Endothelial cell of umbilical vein (primary cell): ENCODE data around the gene SMIM10. TPM values are rescaled to one million over a fixed set of nuclear protein-coding genes. Genes with fewer than 3 reads are reported as not detected.

Experiments used
- BruUV-seq: library from RNA; stranded (reverse); fragments of 400-500 nt; replicated peaks from 2 replicates; lab custom pipeline; 2021; lab: Mats Ljungman, UMichigan
- CTCF ChIA-PET: fragments of 300-600, 350-600 bp; sonication (Branson Sonifier 250); formaldehyde crosslinking; loops from one replicate; lab custom pipeline; 2021; ENCODE audit warnings: antibody characterized with exemption, inconsistent platforms; lab: Charles Lee
- POLR2A ChIA-PET: fragments of 300-600, 350-600 bp; sonication (Branson Sonifier 250); formaldehyde crosslinking; loops from one replicate; lab custom pipeline; 2021; ENCODE audit warnings: antibody characterized with exemption, inconsistent platforms; lab: Charles Lee
- DNase-seq: peaks from one replicate; pipeline ENCODE4 v3.0.0-alpha.2; 2011; ENCODE audit warnings: low read depth, low spot score
- FAIRE-seq: peaks from 2 replicates; lab custom pipeline; 2011; peaks lifted over from hg19 to GRCh38; lab: Jason Lieb, UNC
- H2AFZ ChIP-seq: 2 replicates; pipeline ENCODE4 v1.6.0; 2012; ENCODE audit warnings: low read depth, low read length, control low read depth, inconsistent platforms
- H3K27ac ChIP-seq: 2 replicates; pipeline ENCODE4 v1.5.1; 2011; ENCODE audit warnings: low read depth, mild to moderate bottlenecking, control low read depth, low read length, moderate library complexity; ENCODE audit not compliant: insufficient read depth
- H3K27me3 ChIP-seq, 2 experiments: 2 replicates each; pipeline versions ENCODE4 v1.6.0 to v1.6.1; 2011; ENCODE audit warnings: low read length in 2 of 2, mixed read lengths in 1 of 2; ENCODE audit not compliant: control insufficient read depth in 2 of 2, insufficient read depth in 2 of 2
- H3K36me3 ChIP-seq, 2 experiments: 2 replicates in 1 of 2; 3 replicates in 1 of 2; pipeline ENCODE4 v1.5.1; 2011; ENCODE audit warnings: low read length in 2 of 2, mild to moderate bottlenecking in 1 of 2, moderate library complexity in 1 of 2; ENCODE audit not compliant: control insufficient read depth in 2 of 2, insufficient read depth in 2 of 2; ENCODE audit errors: extremely low read depth in 1 of 2
- H3K4me1 ChIP-seq: 3 replicates; pipeline ENCODE4 v1.5.1; 2011; ENCODE audit warnings: mild to moderate bottlenecking, low read length; ENCODE audit not compliant: control insufficient read depth, insufficient read depth; ENCODE audit errors: extremely low read depth
- H3K4me2 ChIP-seq: 2 replicates; pipeline ENCODE4 v1.6.1; 2011; ENCODE audit warnings: low read length, control low read depth, mixed read lengths; ENCODE audit not compliant: insufficient read depth
- H3K4me3 ChIP-seq, 3 experiments: fragments of 200-600 bp in 1 of 3; sonication (generic), shearing (Covaris generic) in 1 of 3; replicated peaks in 1 of 3; 2 replicates each; pipeline ENCODE4 v1.5.1; 2011 to 2016; ENCODE audit warnings: control low read depth in 3 of 3, low read length in 3 of 3, mild to moderate bottlenecking in 2 of 3, inconsistent platforms in 1 of 3, low read depth in 1 of 3, moderate library complexity in 1 of 3; ENCODE audit not compliant: insufficient read depth in 1 of 3
- H3K79me2 ChIP-seq: 2 replicates; pipeline ENCODE4 v1.6.0; 2012; ENCODE audit warnings: low read length, inconsistent platforms; ENCODE audit not compliant: control insufficient read depth, insufficient read depth
- H3K9ac ChIP-seq: replicated peaks from 2 replicates; pipeline ENCODE3; 2011; ENCODE audit warnings: low read length, control low read depth; ENCODE audit not compliant: insufficient read depth; ENCODE audit errors: extremely low read depth
- H3K9me1 ChIP-seq: replicated peaks from 3 replicates; pipeline ENCODE4 v1.6.0; 2011; ENCODE audit warnings: mild to moderate bottlenecking, low read length; ENCODE audit not compliant: control insufficient read depth, insufficient read depth; ENCODE audit errors: extremely low read depth
- H3K9me3 ChIP-seq: replicated peaks from 2 replicates; pipeline ENCODE4 v1.5.1; 2012; ENCODE audit warnings: low read length, inconsistent platforms; ENCODE audit not compliant: control insufficient read depth, insufficient read depth
- H4K20me1 ChIP-seq: replicated peaks from 2 replicates; pipeline ENCODE3; 2011; ENCODE audit warnings: mild to moderate bottlenecking, low read length; ENCODE audit not compliant: control insufficient read depth, insufficient read depth; ENCODE audit errors: extremely low read depth
- CTCF ChIP-seq, 2 donors: IDR thresholded peaks; 1 replicate in 1 of 2; 2 replicates in 1 of 2; pipeline ENCODE4 v1.5.1; 2011; ENCODE audit warnings: low read length in 2 of 2, mild to moderate bottlenecking in 2 of 2, moderate library complexity in 2 of 2, control low read depth in 1 of 2, inconsistent platforms in 1 of 2, low read depth in 1 of 2; ENCODE audit not compliant: insufficient read depth in 1 of 2; ENCODE audit errors: extremely low read depth in 1 of 2
- EZH2 ChIP-seq: IDR thresholded peaks from 2 replicates; pipeline ENCODE4 v1.6.1; 2012; ENCODE audit warnings: borderline replicate concordance, low read depth, mild to moderate bottlenecking, moderate library complexity, low read length, inconsistent platforms; ENCODE audit not compliant: severe bottlenecking
- FOS ChIP-seq: IDR thresholded peaks from 2 replicates; pipeline ENCODE4 v1.6.1; 2011; ENCODE audit warnings: mild to moderate bottlenecking, low read length, moderate library complexity, borderline replicate concordance; ENCODE audit not compliant: insufficient read depth
- GATA2 ChIP-seq: IDR thresholded peaks from 2 replicates; pipeline ENCODE4 v1.7.0; 2011; ENCODE audit warnings: low read depth, mild to moderate bottlenecking, moderate library complexity, mixed read lengths, low read length; ENCODE audit not compliant: insufficient read length, insufficient read depth
- JUN ChIP-seq: IDR thresholded peaks from 2 replicates; pipeline ENCODE4 v1.6.1; 2011; ENCODE audit warnings: borderline replicate concordance, low read depth; ENCODE audit not compliant: insufficient read length, insufficient read depth
- MYC ChIP-seq: IDR thresholded peaks from one replicate; pipeline ENCODE4 v1.6.1; 2011; ENCODE audit warnings: mild to moderate bottlenecking, low read depth, low read length
- POLR2A ChIP-seq: IDR thresholded peaks from 2 replicates; pipeline ENCODE4 v1.6.1; 2012; ENCODE audit warnings: low read depth, mild to moderate bottlenecking, control low read depth, low read length
- POLR2AphosphoS5 ChIP-seq: IDR thresholded peaks from 2 replicates; pipeline ENCODE4 v1.6.1; 2012; ENCODE audit warnings: low read depth, mild to moderate bottlenecking, control low read depth, low read length, moderate library complexity; ENCODE audit not compliant: insufficient read depth
- dilution Hi-C: fragments of 300-500 bp; cut with MboI; formaldehyde crosslinking; loops from one replicate; pipeline ENCODE4 v1.15.0; 2019; ENCODE audit warnings: low sequenced_read_pairs; ENCODE audit not compliant: extremely low pct_ligation_motif_present
- intact Hi-C: fragments of 100-400 bp; cut with micrococcal nuclease; formaldehyde crosslinking; loops from one replicate; pipeline ENCODE4 v1.10.0; 2022
- polyA plus RNA-seq, 4 experiments: library from polyadenylated mRNA; depleted of rRNA in 3 of 4; stranded (reverse) in 3 of 4; unstranded in 1 of 4; fragments of >200 nt; gene quantifications; 2 replicates each; pipeline versions ENCODE4 v1.2.1 to v1.2.3, GENCODE V29; 2011 to 2012; ENCODE audit warnings: missing spikeins in 1 of 4
- total RNA-seq: library from RNA; stranded (reverse); gene quantifications from 2 replicates; pipeline ENCODE4 v1.2.3, GENCODE V29; 2021

SMIM10 gene
- total and polyA plus RNA-seq, 2 donors (not counting 3 experiments of a cell fraction or from before 2014, with no cell fraction given): 2.0 to 2.7 TPM

GRCh38 chrX:135010921-135011320 lies 20.1 kb downstream of the SMIM10 start:
- H4K20me1 ChIP-seq: no peaks in the 10 kb centered on the region
- H3K27ac ChIP-seq: no peak overlapping the region
- H3K9ac ChIP-seq: no peak overlapping the region
- H3K9me1 ChIP-seq: no peaks in the 10 kb centered on the region
- CTCF ChIA-PET: no interaction called here
- TF ChIP-seq POLR2A (no peak), GATA2 (no peak), CTCF (IDR thresholded peaks at IDR 0.05; ENCODE audit: extremely low read depth in 1 of 2, insufficient read depth in 1 of 2, low read depth in 1 of 2, low read length in 2 of 2) (no peak), POLR2AphosphoS5 (no peak), MYC (no peak), FOS (no peak), EZH2 (no peak), JUN (no peak)
- H3K9me3 ChIP-seq: no peaks in the 10 kb centered on the region
- H3K27me3 ChIP-seq: peaks cover 3 to 4% of the 10 kb centered on the region in 2 experiments
- POLR2A ChIA-PET: no interaction called here
- FAIRE-seq (no peak), DNase-seq (no peak)
- H3K36me3 ChIP-seq: no peaks in the 10 kb centered on the region
- no TSS peak for BruUV-seq
- dilution Hi-C loops (no loop called here), intact Hi-C loops (no loop called here)
- H3K79me2 ChIP-seq: no peaks in the 10 kb centered on the region
- no peak overlapping the region for H3K4me3 ChIP-seq
- no peak overlapping the region for H2AFZ ChIP-seq
- H3K4me1 ChIP-seq: no peaks in the 10 kb centered on the region
- H3K4me2 ChIP-seq: no peak overlapping the region
